GM21447 (cell line): ENCODE data around the gene NUTM1.
"Not testable (repeated sequence)": the region's sequence is repeated elsewhere in the genome, so short reads cannot be mapped to it uniquely, and the experiment has no call there.

ENCODE experiments used
- ATAC-seq: cut with Tn5 transposase; IDR thresholded peaks from one replicate; pipeline ENCODE4 v1.9.1; 2021; ENCODE audit not compliant: unreplicated experiment

Gene NUTM1

DNA sequence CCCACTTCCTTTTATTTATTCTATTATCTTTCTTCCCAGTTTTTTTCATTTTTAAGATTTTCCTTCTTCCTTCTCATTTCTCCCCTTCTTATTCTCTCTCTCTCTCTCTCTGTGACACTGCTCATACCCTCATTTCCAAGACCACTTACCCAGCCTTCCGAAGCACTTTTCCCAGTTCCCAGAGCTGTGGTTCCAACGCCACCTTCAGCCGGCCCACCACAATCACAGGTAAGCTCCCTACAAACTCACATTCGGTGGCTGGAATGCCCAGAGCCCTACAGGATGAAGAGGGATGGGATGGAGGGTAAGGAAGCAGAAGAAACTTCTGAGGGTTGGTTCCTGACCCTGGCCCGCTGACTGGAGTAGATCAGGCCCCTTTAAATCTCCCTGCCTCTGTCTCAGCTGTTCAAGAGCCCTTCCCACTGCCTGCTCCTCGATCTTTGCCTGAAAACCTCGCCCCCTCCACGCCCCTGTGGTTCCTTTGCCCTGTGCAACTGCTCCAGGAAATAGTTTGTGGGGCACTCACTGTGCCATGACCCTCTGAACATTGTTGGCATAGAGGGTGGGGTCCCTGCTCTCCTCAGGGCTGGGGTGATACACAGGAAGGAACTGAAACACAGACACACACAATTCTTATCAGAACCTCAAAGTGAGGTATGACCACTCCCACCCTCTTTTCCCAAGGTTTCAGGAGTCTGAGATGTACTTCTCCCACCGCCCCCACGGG is 19.1 kb downstream of the NUTM1 start:
- no peak for ATAC-seq

DNA sequence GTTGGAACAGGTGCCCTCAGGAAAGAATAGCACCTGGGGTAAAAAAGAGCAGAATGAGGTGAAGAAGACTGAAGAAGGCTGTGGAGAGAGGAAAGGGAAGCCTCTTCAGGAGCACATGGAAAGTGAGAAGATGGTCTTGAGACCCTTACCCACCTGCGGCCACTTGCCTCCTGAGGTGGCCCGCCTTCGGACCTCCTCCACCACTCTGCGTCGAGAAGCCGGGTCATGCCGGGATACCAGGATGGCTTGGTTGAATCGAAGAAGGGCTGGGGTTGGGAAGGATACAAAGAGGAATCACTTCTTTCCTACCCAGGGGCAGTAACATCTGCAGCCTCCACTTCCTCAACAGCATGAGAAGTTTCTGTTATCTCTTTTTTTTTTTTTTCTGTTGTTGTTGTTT is 20.9 kb downstream of the NUTM1 start:
- ATAC-seq, result no peak

DNA sequence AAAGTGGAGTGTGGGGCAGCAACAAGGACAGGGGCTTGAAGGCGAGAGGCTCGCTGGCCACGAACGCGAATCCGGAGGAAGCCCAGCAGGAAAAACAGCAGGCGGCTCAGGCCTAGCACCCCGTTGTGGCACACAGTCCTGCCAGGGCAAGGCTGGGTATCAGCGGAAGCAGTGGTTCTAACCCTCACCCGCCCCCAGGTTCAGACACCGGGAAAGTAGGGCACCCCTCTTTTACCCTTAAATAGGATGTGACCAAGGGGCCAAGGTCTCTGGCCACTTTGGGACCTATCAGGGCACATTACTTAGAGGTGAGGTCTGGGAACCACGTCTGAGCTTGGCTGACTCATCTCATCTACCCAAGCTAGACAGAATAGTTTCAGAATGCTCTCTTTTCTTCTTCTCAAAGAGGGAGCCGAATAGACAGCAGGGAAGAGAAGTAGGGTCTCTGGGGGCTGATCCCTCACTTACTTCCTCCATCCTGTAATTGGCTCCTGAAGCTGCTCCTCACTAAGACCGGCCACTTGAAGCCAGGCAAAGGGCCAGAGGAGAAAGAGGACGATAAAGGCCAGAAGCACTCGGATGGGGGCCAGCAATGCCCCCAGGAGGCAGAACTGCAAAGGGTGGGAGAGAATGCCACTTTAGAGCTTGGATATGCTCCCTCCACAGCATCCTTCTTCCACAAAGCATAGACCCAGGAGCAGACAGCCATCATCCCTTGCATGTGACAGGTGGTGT is 22.1 kb downstream of the NUTM1 start:
- ATAC-seq, result no peak

DNA sequence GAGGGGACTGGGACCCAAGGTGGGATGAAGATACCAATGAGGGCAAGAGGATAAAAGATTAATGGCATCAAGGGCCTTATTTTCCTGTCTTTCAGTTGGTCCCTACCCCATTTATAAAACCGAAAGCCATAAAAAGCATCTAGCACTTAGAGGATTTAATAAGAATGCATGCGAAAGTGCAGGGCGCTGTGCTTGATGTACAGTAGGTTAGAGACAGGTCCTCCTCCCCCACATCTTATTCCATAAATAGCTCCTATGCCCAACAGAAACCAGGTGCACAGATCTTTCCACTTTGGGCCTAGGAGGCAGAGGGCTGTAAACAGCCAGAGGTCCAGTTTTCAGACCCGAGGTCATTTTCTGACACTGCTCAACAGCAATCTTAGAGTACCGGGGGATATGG is 22.7 kb downstream of the NUTM1 start:
- ATAC-seq, result no peak

DNA sequence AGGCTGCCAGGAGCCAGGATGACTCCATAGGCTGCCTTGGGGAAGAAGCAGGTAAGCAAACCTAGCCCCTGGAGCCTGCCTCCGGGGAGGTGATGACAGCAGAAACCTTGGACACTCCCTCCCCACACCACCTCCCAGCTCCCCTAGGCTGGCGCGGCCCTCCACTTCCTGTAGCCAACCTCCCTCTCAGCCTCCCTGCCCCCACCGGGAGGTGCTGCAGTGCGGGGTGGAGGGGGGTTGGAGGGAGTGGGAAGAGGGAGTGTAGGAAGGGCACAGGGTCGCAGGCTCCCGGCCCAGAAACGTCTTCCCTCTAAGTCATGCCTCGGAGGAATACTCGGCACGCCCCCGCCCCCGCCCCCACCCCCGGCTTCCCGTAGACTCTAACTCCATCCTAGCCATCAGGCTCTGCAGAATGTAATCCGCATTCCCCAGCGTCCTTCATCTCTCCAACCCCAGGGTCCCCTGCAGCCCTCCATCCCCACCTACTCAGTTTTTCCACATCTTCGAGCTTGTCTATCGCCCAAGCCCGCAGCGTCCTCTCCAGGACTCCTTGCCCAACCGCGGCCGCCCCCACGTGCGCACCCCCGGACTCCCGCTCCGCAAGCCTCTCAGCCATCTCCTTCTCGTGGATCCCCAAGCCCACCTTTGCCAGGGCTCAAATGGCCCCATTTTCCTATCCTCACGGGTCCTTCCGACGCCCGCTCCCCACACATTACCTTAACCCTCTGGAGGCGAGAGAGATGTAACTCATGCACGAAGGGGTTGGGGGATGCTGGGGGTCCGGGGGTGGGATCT is 23.4 kb downstream of the NUTM1 start:
- peak; percentile 24 for ATAC-seq

DNA sequence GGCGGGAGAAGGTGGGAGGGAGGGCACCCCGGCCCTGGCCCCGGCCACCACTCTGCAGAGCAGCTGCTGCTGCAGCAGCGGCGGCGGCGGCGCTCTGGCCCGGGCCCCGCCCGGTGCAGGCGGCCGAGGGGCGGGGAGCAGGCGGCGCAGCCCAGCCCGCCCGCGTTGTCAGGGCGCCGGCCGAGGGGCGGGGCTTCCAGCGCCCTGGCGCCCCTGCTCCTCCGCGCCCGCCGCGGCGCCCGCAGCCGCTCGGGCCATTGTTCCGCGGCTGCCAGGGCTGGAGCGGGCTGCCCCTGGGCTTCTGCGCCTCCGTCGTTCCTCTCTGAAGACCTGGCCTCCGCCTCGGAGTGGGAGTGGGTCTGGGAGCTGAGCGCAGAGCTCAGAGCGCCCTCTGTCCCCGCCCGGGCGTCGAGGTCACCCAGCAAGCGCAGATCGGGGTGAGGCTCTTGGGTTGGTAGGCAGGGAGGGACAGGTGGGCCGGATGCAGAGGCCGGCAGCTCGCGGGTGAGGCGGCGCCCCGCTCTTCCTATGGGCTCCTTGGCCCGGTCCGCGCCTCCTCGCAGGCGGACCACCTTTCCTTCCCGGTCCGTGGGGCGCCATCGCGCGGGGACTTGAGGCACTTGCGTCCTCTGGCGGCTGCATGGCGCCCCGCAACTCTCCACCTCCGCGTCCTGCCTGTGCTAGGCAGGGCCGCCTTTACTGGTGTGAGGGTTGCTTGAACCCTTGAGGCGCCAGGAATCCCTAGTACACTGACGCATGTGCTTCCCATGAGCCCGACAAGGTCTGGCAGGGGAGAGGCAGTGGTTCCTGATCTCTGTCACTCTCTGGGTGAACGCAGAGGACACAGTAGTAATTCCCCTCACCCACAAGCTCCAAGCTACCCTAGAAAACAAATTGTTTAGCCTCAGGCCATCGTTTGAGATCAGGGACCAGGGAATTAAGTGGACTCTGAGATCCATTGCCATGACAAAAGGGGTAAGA is 24.3 kb downstream of the NUTM1 start, which contains the start of gene LPCAT4:
LPCAT4 (minus strand) TSS at position 96 of the 981 bp plus-strand sequence. CDS start 96 bp downstream, outside the sequence.
- peak; percentile 70 for ATAC-seq

DNA sequence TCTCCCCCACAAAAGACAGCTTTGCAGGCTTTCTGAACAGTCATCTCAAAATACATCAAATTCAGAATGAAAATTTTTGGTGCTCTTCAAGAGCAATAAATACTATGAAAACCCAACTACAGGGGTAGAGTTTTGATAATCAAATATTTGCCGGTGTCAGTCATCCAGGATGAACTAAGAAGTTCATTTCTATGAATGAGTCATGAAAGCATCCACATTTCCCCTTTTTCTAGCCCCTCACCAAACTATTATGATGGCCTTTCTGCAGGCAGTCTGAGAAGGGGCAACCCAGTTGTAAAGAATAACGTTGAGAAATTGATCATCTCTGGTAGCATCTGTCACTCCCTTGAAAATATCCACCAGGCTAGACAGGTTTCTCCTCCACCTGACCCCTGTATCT is 27.0 kb downstream of the NUTM1 start:
- ATAC-seq, result no peak

DNA sequence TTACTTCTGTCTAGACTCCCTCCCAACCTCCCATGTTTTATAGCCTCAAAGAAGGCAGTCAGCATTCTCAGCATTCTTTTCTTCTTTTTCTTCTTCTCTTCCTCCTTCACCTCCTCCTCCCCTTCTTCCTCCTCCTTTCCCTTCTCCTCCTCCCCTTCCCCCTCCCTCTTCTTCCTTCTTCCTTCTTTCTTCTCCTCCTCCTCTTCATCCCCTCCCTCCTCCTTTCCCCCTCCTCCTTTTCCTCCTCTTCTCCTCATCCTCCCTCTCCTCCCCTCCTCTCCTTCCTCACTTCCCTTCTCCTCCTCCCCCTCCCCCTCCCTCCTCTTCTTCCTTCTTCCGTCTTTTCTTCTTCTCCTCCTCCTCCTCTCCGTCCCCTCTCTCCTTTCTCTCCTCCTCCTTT is 27.5 kb downstream of the NUTM1 start:
- ATAC-seq, result no peak

DNA sequence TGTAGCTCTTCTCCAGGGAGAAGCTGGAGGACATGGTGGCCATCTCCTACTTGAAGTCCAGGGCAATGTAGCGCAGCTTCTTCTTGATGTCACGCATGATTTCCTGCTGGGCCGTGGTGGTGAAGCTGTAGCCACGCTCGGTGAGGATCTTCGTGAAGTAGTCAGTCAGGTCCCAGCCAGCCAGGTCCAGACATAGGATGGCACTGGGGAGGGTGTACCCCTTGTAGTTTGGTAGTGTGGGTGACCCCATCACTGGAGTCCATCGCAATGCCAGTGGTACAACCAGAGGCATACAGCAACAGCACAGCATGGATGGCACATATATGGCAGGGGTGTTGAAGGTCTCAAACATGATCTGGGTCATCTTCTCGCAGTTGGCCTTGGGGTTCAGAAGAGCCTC is 30.8 kb downstream of the NUTM1 start:
- ATAC-seq, result no peak

DNA sequence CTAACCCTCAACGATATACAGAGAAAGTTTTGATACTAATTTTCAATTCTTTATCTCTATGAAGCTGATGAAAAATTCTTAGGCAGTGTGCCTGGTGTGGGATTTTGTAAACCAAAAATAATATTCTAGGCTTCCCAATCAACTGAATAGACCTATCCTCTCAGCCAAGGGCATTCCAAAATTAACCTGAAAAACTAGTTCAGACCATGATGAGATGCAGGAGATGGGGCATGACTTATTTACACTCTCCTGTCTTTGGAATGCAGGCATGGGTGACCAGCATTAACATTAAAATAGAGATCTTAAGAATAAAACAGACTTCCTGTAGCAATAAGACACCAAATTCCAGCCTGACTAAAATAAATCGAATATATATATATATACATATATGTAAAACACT is 31.7 kb downstream of the NUTM1 start:
- ATAC-seq, result no peak

DNA sequence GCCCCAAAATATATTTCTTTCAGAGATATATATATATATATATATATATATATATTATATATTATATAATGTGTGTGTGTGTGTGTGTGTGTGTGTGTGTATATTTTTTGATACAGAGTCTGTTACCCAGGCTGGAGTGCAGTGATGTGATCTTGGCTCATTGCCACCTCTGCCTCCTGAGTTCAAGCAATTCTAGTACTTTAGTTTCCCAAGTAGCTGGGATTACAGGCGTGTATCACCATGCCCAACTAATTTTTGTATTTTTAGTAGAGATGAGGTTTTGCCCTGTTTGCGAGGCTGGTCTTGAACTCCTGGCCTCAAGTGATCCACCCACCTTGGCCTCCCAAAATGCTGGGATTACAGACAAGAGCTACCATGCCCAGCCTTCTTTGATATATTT is 32.4 kb downstream of the NUTM1 start:
- ATAC-seq, result not testable (repeated sequence)

DNA sequence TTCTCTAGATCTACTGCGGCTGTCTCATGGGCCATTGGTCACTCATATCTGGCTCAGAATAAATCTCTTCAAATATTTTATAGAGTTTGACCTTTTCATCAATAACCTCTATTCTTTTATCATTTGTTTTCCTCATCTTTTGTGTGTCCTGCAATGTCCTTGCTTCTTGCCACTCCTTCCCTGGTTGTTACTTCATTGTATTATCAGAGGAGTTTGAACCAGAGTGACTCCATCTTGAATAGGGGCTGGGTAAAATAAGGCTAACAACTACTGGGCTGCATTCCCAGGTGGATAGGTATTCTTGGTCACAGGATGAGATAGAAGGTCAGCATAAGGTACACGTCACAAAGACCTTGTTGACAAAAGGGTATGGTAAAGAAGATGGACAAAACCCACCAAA is 33.7 kb downstream of the NUTM1 start:
- no peak for ATAC-seq

DNA sequence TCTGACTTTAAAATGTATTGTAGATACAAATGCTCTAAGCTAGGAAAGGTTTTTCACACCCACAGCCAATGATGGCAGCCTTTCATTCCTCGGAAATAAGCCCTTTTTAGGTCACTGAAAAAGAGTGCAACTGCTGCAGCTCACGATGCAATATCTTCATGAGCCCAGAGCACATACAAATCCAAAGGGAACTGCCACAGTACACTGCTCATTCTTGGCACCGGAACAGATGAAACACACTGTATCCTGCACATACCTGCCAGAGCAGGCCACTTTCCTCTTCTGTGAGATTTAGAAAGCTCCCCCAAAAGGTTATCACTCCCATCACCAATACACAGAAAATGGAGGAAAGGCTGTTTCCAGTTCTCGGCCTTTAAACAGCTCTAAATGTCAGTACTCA is 37.4 kb downstream of the NUTM1 start:
- ATAC-seq, result not testable (repeated sequence)

DNA sequence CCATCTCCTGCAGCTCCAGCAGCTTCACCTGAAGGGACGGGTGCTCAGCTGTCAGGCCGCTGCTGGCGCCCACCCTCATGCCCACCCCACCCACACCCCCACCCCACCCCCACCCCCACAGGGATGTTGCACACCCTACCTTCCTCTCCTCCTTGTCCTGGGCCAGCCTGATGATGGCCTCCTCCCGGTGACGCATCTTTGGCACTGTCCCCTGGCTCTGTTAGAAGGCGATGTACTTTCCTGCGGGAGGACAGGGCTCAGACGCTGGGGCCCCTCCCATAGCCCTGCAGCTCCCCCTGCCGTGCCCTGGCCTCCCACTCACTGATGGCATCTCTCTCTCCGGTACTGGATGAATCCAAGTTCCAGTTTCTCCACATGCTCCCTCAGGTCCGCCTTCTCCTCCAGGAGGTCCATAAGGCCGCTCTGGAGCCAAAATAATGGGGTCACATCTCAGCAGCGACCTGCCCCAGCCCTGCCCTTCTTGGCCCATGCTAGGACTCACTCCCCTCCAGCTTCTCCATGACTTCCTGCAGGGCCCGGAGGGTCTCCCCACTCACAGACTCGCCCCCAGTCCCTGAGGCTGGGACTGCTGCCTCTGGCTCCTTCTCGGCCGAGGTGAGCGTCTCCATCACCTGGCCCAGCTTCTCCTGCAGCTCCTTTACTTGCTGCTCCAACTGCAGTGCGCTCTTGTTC is 38.9 kb downstream of the NUTM1 start:
- ATAC-seq, result not testable (repeated sequence)

DNA sequence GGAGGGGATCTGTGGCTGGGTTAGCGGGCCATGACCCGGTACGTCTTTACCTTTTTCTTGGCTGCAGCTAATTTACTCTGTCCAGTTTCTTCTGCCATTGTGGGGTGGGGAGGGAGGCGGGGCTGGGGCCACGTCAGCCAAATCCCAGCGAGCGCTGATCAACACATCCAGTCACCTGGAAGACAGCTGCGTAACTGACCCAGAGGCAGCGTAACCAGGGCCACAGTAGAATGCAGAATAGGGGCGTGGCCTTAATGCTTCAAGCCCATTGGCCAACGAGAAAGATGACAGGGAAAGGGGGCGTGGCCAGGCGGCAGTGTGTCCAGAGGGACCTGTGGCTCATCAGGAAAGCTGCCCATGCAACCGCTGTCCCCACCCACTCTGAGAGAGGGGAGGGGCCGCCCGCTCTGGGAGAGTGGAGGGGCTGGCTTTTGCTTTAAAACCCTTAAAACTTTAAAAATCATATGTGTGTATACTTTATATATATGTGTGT is 46.5 kb downstream of the NUTM1 start:
- not testable (repeated sequence) for ATAC-seq

DNA sequence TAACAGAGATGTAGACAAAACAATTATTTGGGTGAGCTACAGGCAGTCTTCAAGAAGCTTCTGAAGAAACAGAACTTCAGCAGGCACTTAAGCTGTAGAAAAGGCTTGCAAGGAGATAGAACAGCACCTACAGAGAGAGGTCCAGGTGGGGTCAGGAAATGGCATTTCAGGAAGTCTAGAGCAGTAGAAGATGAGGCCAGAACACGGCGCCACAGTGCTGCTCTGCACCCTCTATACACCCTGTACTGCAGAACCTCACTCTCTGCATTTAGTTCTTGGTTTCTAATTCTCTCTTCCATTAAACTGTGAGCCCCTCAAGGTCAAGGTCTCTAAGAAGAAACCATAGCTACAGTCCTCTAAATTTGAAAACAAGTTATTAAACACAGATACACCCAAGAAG is 49.9 kb downstream of the NUTM1 start:
- not testable (repeated sequence) for ATAC-seq

DNA sequence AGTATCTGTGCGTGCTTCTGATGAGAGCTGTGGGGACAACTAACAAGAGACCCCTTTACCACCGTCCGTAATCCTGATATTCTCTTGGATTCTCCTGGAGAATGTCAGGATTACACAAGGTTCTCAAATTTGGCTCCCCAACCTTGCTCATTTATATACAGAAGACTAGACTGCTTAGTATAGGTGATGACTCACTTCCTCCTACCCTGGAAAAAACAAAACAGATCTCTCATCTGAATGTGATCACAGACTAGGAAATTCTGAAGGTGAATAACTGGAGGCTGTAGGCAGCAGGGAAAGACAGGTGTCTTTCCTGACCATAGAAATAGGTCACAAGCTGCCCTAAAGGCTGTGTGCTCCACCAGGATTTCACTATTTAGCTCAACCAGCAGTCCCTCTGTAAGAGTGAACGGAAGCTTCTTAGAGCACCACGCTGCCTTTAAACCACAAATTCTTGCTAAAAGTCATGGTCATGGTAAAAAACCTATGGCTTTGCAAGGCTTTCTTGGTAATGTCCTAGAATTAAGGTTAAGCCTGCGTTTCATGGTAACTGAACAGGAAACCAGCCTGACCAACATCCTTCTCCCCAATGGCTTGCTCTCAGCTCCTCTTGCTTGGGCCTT is 54.6 kb downstream of the NUTM1 start:
- not testable (repeated sequence) for ATAC-seq

DNA sequence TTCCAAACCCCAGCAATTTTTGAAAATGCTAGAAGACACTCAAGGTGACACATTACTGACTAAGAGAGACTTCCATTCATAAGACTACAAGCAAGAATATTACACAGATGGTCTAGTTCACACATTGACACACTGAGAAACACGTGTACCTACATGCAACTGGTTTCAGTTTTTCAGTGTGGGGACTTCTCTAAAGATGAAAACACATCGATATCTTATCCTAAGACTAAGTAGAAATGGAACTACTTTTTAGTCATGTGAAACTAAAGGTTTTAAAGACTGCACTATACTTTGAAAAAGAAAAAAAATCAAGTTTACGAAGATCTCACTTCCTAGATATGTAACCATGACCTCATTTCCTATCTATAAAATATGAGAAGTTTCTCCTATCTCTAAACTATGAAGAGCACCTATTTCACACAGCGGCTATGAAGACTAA is 60.1 kb downstream of the NUTM1 start:
- ATAC-seq, result peak; percentile 55

DNA sequence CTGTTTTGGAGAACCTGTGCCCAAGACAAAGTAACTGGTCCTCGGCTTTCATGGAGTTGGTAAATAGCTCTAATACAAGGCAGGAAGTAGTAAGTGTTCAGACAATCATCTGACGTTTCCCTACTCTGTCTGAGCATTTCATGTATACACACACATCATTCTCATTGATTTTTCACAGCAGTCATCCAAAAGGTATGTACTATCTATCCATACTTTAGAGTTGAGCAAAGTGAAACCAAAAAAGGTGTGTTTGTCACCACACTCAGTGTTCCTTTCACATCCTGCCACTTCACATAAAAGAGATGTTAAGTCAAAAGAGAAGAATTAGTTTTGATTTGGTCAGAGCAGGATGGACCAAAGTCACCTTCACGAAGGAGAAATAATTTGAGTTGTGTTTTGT is 60.8 kb downstream of the NUTM1 start:
- not testable (repeated sequence) for ATAC-seq
